MM.1S (cell line): ENCODE data around the gene PARP6.

Experiments
- DNase-seq: peaks from one replicate; pipeline ENCODE4 v3.0.0-alpha.2; 2015
- H2AFZ ChIP-seq: fragments of 300-600 bp; sonication (generic); 2 replicates; pipeline ENCODE4 v1.6.0; 2016; ENCODE audit warnings: antibody characterized with exemption, low read length
- H3F3A ChIP-seq: fragments of 300-600 bp; sonication (generic); 2 replicates; pipeline ENCODE4 v1.6.1; 2016; ENCODE audit warnings: mild to moderate bottlenecking, antibody characterized with exemption, low read length, moderate library complexity, mixed read lengths; ENCODE audit not compliant: insufficient read depth
- H3K27ac ChIP-seq: fragments of 300-600 bp; sonication (generic); 2 replicates; pipeline ENCODE4 v1.5.1; 2016; ENCODE audit warnings: mild to moderate bottlenecking, low read length
- H3K27me3 ChIP-seq: fragments of 300-600 bp; sonication (generic); replicated peaks from 2 replicates; pipeline ENCODE4 v1.6.0; 2016; ENCODE audit warnings: low read length; ENCODE audit not compliant: insufficient read depth
- H3K36me3 ChIP-seq: fragments of 300-600 bp; sonication (generic); replicated peaks from 2 replicates; pipeline ENCODE4 v1.6.1; 2016; ENCODE audit warnings: mild to moderate bottlenecking, low read length, mixed read lengths; ENCODE audit not compliant: insufficient read depth
- H3K4me1 ChIP-seq: fragments of 300-600 bp; sonication (generic); 2 replicates; pipeline ENCODE4 v1.6.1; 2016; ENCODE audit warnings: low read length, mixed read lengths
- H3K4me2 ChIP-seq: fragments of 300-600 bp; sonication (generic); 2 replicates; pipeline ENCODE4 v1.6.0; 2016; ENCODE audit warnings: low read depth, low read length
- H3K4me3 ChIP-seq: fragments of 300-600 bp; sonication (generic); 2 replicates; pipeline ENCODE4 v1.5.1; 2016; ENCODE audit warnings: low read length, mixed read lengths
- H3K79me2 ChIP-seq: fragments of 300-600 bp; sonication (generic); 2 replicates; pipeline ENCODE4 v1.6.1; 2016; ENCODE audit warnings: mixed run types, low read length, mixed read lengths
- H3K9ac ChIP-seq: fragments of 300-600 bp; sonication (generic); 2 replicates; pipeline ENCODE4 v1.6.1; 2016; ENCODE audit warnings: low read length, mixed read lengths
- H3K9me2 ChIP-seq: fragments of 300-600 bp; sonication (generic); replicated peaks from 2 replicates; pipeline ENCODE4 v1.6.1; 2016; ENCODE audit warnings: mild to moderate bottlenecking, low read length, mixed read lengths; ENCODE audit not compliant: insufficient read depth
- H3K9me3 ChIP-seq: fragments of 300-600 bp; sonication (generic); replicated peaks from 2 replicates; pipeline ENCODE4 v1.6.1; 2016; ENCODE audit warnings: mild to moderate bottlenecking, low read length, mixed read lengths; ENCODE audit not compliant: insufficient read depth
- H4K20me1 ChIP-seq: fragments of 300-600 bp; sonication (generic); 2 replicates; pipeline ENCODE4 v1.6.1; 2016; ENCODE audit warnings: mild to moderate bottlenecking, low read length, moderate library complexity, mixed read lengths; ENCODE audit not compliant: insufficient read depth
- CTCF ChIP-seq: fragments of 300-600 bp; sonication (generic); IDR thresholded peaks from 2 replicates; pipeline ENCODE4 v1.5.1; 2016; ENCODE audit warnings: antibody characterized with exemption, low read length, mixed read lengths
- EZH2 ChIP-seq: fragments of 300-600 bp; sonication (generic); optimal IDR thresholded peaks from 2 replicates; pipeline ENCODE3; 2017; ENCODE audit warnings: low read depth, mild to moderate bottlenecking, antibody characterized with exemption, low read length, mixed read lengths
- EZH2phosphoT487 ChIP-seq: fragments of 300-600 bp; sonication (generic); IDR thresholded peaks from 2 replicates; pipeline ENCODE4 v1.6.1; 2018; ENCODE audit warnings: antibody characterized with exemption, low read length

Gene PARP6

GRCh38 chr15:72220687-72221086 lies 51.7 kb downstream of the PARP6 start:
- H3K27me3 ChIP-seq = no peaks in the 10 kb centered on the region
- H3K4me2 ChIP-seq = no peak overlapping the region
- H2AFZ ChIP-seq = no peak overlapping the region
- TF ChIP-seq EZH2 (no peak), EZH2phosphoT487 (no peak), CTCF (no peak)
- H3K9ac ChIP-seq = no peak overlapping the region
- no peaks in the 10 kb centered on the region for H3K9me2 ChIP-seq
- no peak overlapping the region for H3K27ac ChIP-seq
- H3K4me3 ChIP-seq = no peak overlapping the region
- peaks cover 24% of the 10 kb centered on the region; the same call in 1 of the 2 replicates for H3K36me3 ChIP-seq
- peaks cover 85% of the 10 kb centered on the region for H3K79me2 ChIP-seq
- peaks cover 55% of the 10 kb centered on the region for H4K20me1 ChIP-seq
- no peak for DNase-seq
- no peaks in the 10 kb centered on the region for H3K9me3 ChIP-seq
- no peaks in the 10 kb centered on the region for H3F3A ChIP-seq
- no peaks in the 10 kb centered on the region for H3K4me1 ChIP-seq

GRCh38 chr15:72217216-72217615 lies 55.1 kb downstream of the PARP6 start:
- Histone ChIP-seq H3F3A (no peaks in the 10 kb centered on the region), H3K9ac (no peak overlapping the region), H3K27ac (no peak overlapping the region), H3K4me1 (no peaks in the 10 kb centered on the region), H3K9me3 (no peaks in the 10 kb centered on the region), H2AFZ (no peak overlapping the region), H3K36me3 (peaks cover 26% of the 10 kb centered on the region; the same call in 1 of the 2 replicates), H3K9me2 (no peaks in the 10 kb centered on the region), H3K27me3 (no peaks in the 10 kb centered on the region), H3K4me2 (no peak overlapping the region), H3K4me3 (no peak overlapping the region), H3K79me2 (peaks cover 69% of the 10 kb centered on the region), H4K20me1 (peaks cover 32% of the 10 kb centered on the region)
- TF ChIP-seq EZH2 (no peak), CTCF (no peak), EZH2phosphoT487 (no peak)
- no peak for DNase-seq

- H3K9ac ChIP-seq = no peak overlapping the region
Observed at GRCh38 chr15:72216079-72216478, 56.3 kb downstream of the PARP6 start.

More at GRCh38 chr15:72216079-72216478, 56.3 kb downstream of the PARP6 start:
- Histone ChIP-seq H3K27me3 (no peaks in the 10 kb centered on the region), H3F3A (no peaks in the 10 kb centered on the region), H3K4me2 (no peak overlapping the region), H3K9me3 (no peaks in the 10 kb centered on the region), H3K4me3 (no peak overlapping the region), H3K27ac (no peak overlapping the region), H3K36me3 (peaks cover 30% of the 10 kb centered on the region), H3K9me2 (no peaks in the 10 kb centered on the region), H3K4me1 (no peaks in the 10 kb centered on the region), H4K20me1 (peaks cover 21% of the 10 kb centered on the region; the same call in 1 of the 2 replicates), H3K79me2 (peaks cover 71% of the 10 kb centered on the region), H2AFZ (no peak overlapping the region)
- DNase-seq = no peak
- TF ChIP-seq CTCF (no peak), EZH2phosphoT487 (no peak), EZH2 (no peak)
